GM18858 (cell line): ENCODE results near the gene GALNT10.

ENCODE experiments used
- ATAC-seq: cut with Tn5 transposase; IDR thresholded peaks from one replicate; pipeline ENCODE4 v1.9.1; 2021; ENCODE audit not compliant: unreplicated experiment

The GALNT10 gene

GRCh38 chr5:154373326-154373725 is 182.8 kb downstream of the GALNT10 start:
- ATAC-seq: no peak

GRCh38 chr5:154373729-154374179 is 183.2 kb downstream of the GALNT10 start:
- ATAC-seq: no peak

- no peak for ATAC-seq
Observed at GRCh38 chr5:154374264-154374663, 183.7 kb downstream of the GALNT10 start.

GRCh38 chr5:154375329-154376008 is 184.9 kb downstream of the GALNT10 start:
- ATAC-seq: no peak

GRCh38 chr5:154376481-154376880 is 185.9 kb downstream of the GALNT10 start:
- no peak for ATAC-seq

GRCh38 chr5:154377754-154378533 is 187.4 kb downstream of the GALNT10 start:
- no peak for ATAC-seq

GRCh38 chr5:154380263-154380662 is 189.7 kb downstream of the GALNT10 start:
- ATAC-seq: no peak

GRCh38 chr5:154384480-154385235 is 194.1 kb downstream of the GALNT10 start:
- peak; percentile 98 for ATAC-seq

- no peak for ATAC-seq
Observed at GRCh38 chr5:154385236-154385512, 194.6 kb downstream of the GALNT10 start.

GRCh38 chr5:154386952-154387629 is 196.6 kb downstream of the GALNT10 start:
- ATAC-seq: no peak

GRCh38 chr5:154388842-154389241 is 198.3 kb downstream of the GALNT10 start:
- ATAC-seq: no peak

GRCh38 chr5:154390096-154390495 is 199.6 kb downstream of the GALNT10 start:
- ATAC-seq: no peak

GRCh38 chr5:154390746-154391359 is 200.3 kb downstream of the GALNT10 start:
- no peak for ATAC-seq

- no peak for ATAC-seq
Observed at GRCh38 chr5:154391788-154392187, 201.3 kb downstream of the GALNT10 start.

- ATAC-seq: no peak
Observed at GRCh38 chr5:154393850-154394249, 203.3 kb downstream of the GALNT10 start.

GRCh38 chr5:154394307-154394706 is 203.8 kb downstream of the GALNT10 start:
- ATAC-seq: no peak

GRCh38 chr5:154395407-154396106 is 205.0 kb downstream of the GALNT10 start:
- peak; percentile 79 for ATAC-seq

GRCh38 chr5:154396128-154396527 is 205.6 kb downstream of the GALNT10 start:
- no peak for ATAC-seq

GRCh38 chr5:154397652-154398406 is 207.3 kb downstream of the GALNT10 start:
- ATAC-seq: no peak

GRCh38 chr5:154400678-154401077 is 210.1 kb downstream of the GALNT10 start:
- ATAC-seq: no peak
